PC-3 (cell line): Measurements from ENCODE around the gene FRK. TPM values are rescaled to one million over a fixed set of nuclear protein-coding genes. Genes with fewer than 3 reads are reported as not detected.

Experiments
- ATAC-seq: fragments of 200-7000 bp; cut with Tn5 transposase; 2 replicates; pipeline ENCODE4 v1.9.1; 2020; ENCODE audit warnings: mild to moderate bottlenecking, moderate library complexity
- BruUV-seq: library from RNA; stranded (reverse); fragments of 400-500 nt; replicated peaks from 2 replicates; lab custom pipeline; 2021; lab: Mats Ljungman, UMichigan
- CTCF ChIA-PET: fragments of 300-600 bp; sonication (Branson Sonifier 250); formaldehyde crosslinking; loops from one replicate; lab custom pipeline; 2022; ENCODE audit warnings: antibody characterized with exemption; lab: Charles Lee
- POLR2A ChIA-PET: fragments of 300-600 bp; sonication (Branson Sonifier 250); formaldehyde crosslinking; loops from one replicate; lab custom pipeline; 2022; ENCODE audit warnings: antibody characterized with exemption; ENCODE audit not compliant: unreplicated experiment; lab: Charles Lee
- DNase-seq: peaks from one replicate; pipeline ENCODE4 v3.0.0-alpha.2; 2015
- H2AFZ ChIP-seq: fragments of 300-600 bp; sonication (generic); 2 replicates; pipeline ENCODE4 v1.6.0; 2016; ENCODE audit warnings: antibody characterized with exemption, low read length
- H3F3A ChIP-seq: fragments of 300-600 bp; sonication (generic); one replicate; pipeline ENCODE4 v1.6.0; 2017; ENCODE audit warnings: antibody characterized with exemption, low read length, control low read depth, mild to moderate bottlenecking; ENCODE audit not compliant: unreplicated experiment
- H3K27ac ChIP-seq: fragments of 300-600 bp; sonication (generic); 2 replicates; pipeline ENCODE4 v1.5.1; 2016; ENCODE audit warnings: mild to moderate bottlenecking, low read length
- H3K27me3 ChIP-seq: fragments of 300-600 bp; sonication (generic); 2 replicates; pipeline ENCODE4 v1.6.1; 2016; ENCODE audit warnings: low read length, mixed read lengths
- H3K36me3 ChIP-seq: fragments of 300-600 bp; sonication (generic); 2 replicates; pipeline ENCODE4 v1.6.1; 2016; ENCODE audit warnings: low read depth, mixed run types, low read length, mixed read lengths
- H3K4me1 ChIP-seq: fragments of 300-600 bp; sonication (generic); 2 replicates; pipeline ENCODE4 v1.5.1; 2016; ENCODE audit warnings: low read length; ENCODE audit not compliant: insufficient read depth
- H3K4me2 ChIP-seq: fragments of 300-600 bp; sonication (generic); 2 replicates; pipeline ENCODE4 v1.6.0; 2016; ENCODE audit warnings: low read length
- H3K4me3 ChIP-seq: fragments of 300-600 bp; sonication (generic); 2 replicates; pipeline ENCODE4 v1.5.1; 2016; ENCODE audit warnings: mild to moderate bottlenecking, low read length, mixed read lengths
- H3K79me2 ChIP-seq: fragments of 300-600 bp; sonication (generic); 2 replicates; pipeline ENCODE4 v1.6.1; 2017; ENCODE audit warnings: low read length, mixed read lengths
- H3K9ac ChIP-seq: fragments of 300-600 bp; sonication (generic); 2 replicates; pipeline ENCODE4 v1.6.0; 2016; ENCODE audit warnings: mild to moderate bottlenecking, low read length
- H3K9me2 ChIP-seq: fragments of 300-600 bp; sonication (generic); replicated peaks from 2 replicates; pipeline ENCODE4 v1.6.1; 2016; ENCODE audit warnings: mixed run types, low read length, mixed read lengths
- H3K9me3 ChIP-seq: fragments of 300-600 bp; sonication (generic); 2 replicates; pipeline ENCODE4 v1.6.1; 2016; ENCODE audit warnings: low read length, mixed read lengths
- H4K20me1 ChIP-seq: fragments of 300-600 bp; sonication (generic); 2 replicates; pipeline ENCODE4 v1.6.1; 2016; ENCODE audit warnings: low read length, mixed read lengths
- EZH2 ChIP-seq: fragments of 300-600 bp; sonication (generic); IDR thresholded peaks from one replicate; pipeline ENCODE4 v1.6.1; 2017; ENCODE audit warnings: antibody characterized with exemption, mild to moderate bottlenecking, low read length; ENCODE audit not compliant: unreplicated experiment
- EZH2phosphoT487 ChIP-seq: fragments of 300-600 bp; sonication (generic); IDR thresholded peaks from 2 replicates; pipeline ENCODE4 v1.6.1; 2018; ENCODE audit warnings: mild to moderate bottlenecking, antibody characterized with exemption, low read length, borderline replicate concordance
- intact Hi-C: fragments of 100-400 bp; cut with micrococcal nuclease; formaldehyde crosslinking; loops from 2 replicates; pipeline ENCODE4 v1.9.0; 2023
- total RNA-seq: library from RNA; depleted of rRNA; stranded (reverse); fragments of >200 nt; gene quantifications from 2 replicates; pipeline ENCODE4 v1.2.3, GENCODE V29; 2014
- TF ChIP-seq, protein P1 (sequence below): fragments of 300-600 bp; sonication (generic); conservative IDR thresholded peaks from 2 replicates; pipeline ENCODE4 v1.5.1; 2017; ENCODE audit warnings: antibody characterized with exemption, low read depth, mild to moderate bottlenecking, low read length

The FRK gene
- total RNA-seq, 1 experiment from 2014 or later, result 0.66 TPM

DNA sequence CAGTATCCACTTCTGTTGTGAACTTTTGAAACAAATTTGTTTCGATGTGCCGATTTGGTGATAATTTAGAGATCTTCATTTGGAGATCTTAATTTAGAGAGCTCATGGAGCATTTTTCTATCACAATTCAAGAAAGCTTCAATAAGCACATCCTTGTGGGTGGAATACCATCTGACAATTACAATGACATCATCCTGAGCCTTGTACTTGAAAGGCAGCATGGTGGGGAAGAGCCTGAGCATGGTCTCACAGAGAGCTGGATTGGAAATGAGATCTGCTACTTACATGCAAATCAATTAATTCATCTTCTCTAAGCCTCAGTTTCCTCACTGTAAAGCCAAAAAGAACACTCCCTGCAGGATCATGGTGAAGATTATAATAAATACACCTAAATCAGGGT lies 75.9 kb downstream of the FRK start:
- Histone ChIP-seq H3K9me2 (no peaks in the 10 kb centered on the region), H3K9ac (no peak overlapping the region), H3K4me3 (no peak overlapping the region), H4K20me1 (no peaks in the 10 kb centered on the region), H2AFZ (no peak overlapping the region), H3K27ac (no peak overlapping the region), H3K4me2 (no peak overlapping the region), H3K36me3 (no peaks in the 10 kb centered on the region), H3K9me3 (no peaks in the 10 kb centered on the region), H3K27me3 (no peaks in the 10 kb centered on the region), H3K79me2 (no peaks in the 10 kb centered on the region), H3K4me1 (peaks cover 4% of the 10 kb centered on the region; the same call in 1 of the 2 replicates), H3F3A (no peaks in the 10 kb centered on the region)
- intact Hi-C loops, result no loop called here
- TF ChIP-seq EZH2phosphoT487 (no peak), EZH2 (no peak)
- TF ChIP-seq, protein P1, sequence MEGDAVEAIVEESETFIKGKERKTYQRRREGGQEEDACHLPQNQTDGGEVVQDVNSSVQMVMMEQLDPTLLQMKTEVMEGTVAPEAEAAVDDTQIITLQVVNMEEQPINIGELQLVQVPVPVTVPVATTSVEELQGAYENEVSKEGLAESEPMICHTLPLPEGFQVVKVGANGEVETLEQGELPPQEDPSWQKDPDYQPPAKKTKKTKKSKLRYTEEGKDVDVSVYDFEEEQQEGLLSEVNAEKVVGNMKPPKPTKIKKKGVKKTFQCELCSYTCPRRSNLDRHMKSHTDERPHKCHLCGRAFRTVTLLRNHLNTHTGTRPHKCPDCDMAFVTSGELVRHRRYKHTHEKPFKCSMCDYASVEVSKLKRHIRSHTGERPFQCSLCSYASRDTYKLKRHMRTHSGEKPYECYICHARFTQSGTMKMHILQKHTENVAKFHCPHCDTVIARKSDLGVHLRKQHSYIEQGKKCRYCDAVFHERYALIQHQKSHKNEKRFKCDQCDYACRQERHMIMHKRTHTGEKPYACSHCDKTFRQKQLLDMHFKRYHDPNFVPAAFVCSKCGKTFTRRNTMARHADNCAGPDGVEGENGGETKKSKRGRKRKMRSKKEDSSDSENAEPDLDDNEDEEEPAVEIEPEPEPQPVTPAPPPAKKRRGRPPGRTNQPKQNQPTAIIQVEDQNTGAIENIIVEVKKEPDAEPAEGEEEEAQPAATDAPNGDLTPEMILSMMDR, result no peak
- CTCF ChIA-PET, result no interaction called here
- POLR2A ChIA-PET, result no interaction called here
- no TSS peak for BruUV-seq
- no peak for DNase-seq
- ATAC-seq, result no peak

DNA sequence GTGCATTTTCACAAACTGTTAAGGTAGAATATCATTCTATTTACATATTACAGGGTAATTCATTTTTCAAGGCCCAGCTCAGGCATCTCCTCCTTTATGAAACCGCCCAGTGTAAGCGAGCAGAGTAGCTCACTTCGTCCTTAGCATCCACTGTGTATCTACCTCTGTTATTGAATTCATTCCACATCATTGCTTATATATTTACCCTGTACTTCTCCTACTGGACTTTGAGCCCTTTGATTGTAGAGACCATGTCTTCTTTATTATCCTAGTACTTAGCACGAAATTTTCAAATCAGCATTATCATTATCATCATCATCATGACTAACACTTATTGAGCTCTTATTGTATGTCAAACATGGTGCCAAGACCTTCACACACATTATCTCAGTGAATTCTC lies 76.7 kb downstream of the FRK start:
- no peak for TF ChIP-seq EZH2phosphoT487
- TF ChIP-seq EZH2, result no peak
- TF ChIP-seq, protein P1, result no peak
- CTCF ChIA-PET, result no interaction called here

DNA sequence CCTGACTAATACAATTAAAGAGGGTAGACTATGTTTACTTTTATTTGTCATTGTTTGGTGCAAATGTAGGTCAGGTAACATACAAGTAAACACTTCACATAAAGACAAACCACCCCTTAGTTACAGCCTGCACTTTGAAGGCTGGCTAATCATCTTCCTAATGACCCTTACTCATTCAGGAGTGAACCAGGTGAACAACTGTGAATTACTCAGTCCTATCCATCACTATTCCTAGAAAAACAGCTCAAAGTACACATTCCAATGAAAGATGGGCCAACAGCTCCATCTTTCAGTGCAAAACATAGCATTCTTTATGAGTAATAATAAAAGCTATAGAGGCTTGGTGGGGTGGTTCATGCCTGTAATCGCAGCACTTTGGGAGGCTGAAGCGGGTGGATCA lies 78.2 kb downstream of the FRK start:
- ChIA-PET CTCF (interaction anchor here (0.5 kb wide), 1 partner anchor 1101 kb away, joined by 3 read pairs; no protein-coding TSS in a partner anchor), POLR2A (no interaction called here)
- Histone ChIP-seq H3K4me1 (peaks cover 4% of the 10 kb centered on the region; the same call in 1 of the 2 replicates), H2AFZ (no peak overlapping the region), H3K9ac (no peak overlapping the region), H3F3A (no peaks in the 10 kb centered on the region), H3K9me3 (no peaks in the 10 kb centered on the region), H3K9me2 (no peaks in the 10 kb centered on the region), H3K79me2 (no peaks in the 10 kb centered on the region), H3K27ac (no peak overlapping the region), H3K27me3 (no peaks in the 10 kb centered on the region), H3K4me2 (no peak overlapping the region), H3K36me3 (no peaks in the 10 kb centered on the region), H4K20me1 (no peaks in the 10 kb centered on the region), H3K4me3 (no peak overlapping the region)
- TF ChIP-seq EZH2 (no peak), EZH2phosphoT487 (no peak)
- TF ChIP-seq, protein P1, result no peak
- ATAC-seq, result peak; percentile 93
- intact Hi-C loops, result no loop called here
- DNase-seq, result peak; percentile 45
- no TSS peak for BruUV-seq

More for the DNA sequence above, 76.7 kb downstream of the FRK start:
- Histone ChIP-seq H3K9me3 (no peaks in the 10 kb centered on the region), H3K79me2 (no peaks in the 10 kb centered on the region), H2AFZ (no peak overlapping the region), H3K9me2 (no peaks in the 10 kb centered on the region), H3K27me3 (no peaks in the 10 kb centered on the region), H3K27ac (no peak overlapping the region), H3F3A (no peaks in the 10 kb centered on the region), H3K4me3 (no peak overlapping the region), H3K36me3 (no peaks in the 10 kb centered on the region), H4K20me1 (no peaks in the 10 kb centered on the region), H3K4me1 (peaks cover 4% of the 10 kb centered on the region; the same call in 1 of the 2 replicates), H3K9ac (no peak overlapping the region), H3K4me2 (no peak overlapping the region)
- intact Hi-C loops, result no loop called here
- POLR2A ChIA-PET, result no interaction called here
- DNase-seq, result no peak
- ATAC-seq, result no peak
- BruUV-seq, result no TSS peak
